ENCODE results near the gene CDKAL1.

Gene CDKAL1

DNA sequence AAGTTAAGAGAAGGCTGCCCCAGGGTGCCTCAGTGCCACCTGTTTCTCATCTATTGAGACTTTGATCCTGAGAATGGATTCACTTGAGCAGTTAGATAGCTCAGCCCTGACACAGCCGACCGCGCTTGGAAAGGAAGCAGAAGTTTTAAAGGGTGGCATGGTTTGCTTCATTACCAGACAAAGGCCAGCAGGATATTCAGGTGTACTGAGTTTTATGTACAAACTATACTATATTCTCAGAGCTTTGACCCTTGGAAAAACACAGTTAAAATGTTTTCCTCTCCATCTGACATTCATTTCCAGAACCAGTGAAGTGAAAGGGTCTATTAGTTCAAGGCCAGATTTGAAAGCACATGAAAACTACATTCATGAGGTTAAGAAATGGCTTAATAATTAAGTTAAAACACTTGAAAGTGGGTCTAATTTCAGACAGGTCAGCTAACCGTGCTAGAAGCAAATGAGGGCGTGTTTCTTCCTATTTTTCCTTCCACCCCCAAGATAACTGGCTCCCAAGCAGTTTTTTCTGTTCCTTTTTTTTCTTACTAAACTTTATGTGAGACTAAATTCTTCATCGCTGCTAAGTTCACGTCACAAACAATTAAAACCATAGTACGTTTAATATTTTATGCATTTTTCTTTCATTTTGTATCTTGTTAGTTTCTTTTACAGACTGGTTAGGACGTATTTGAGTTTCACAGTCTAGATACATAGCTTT lies 674.0 kb downstream of the CDKAL1 start:
- TF ChIP-seq, protein P1, sequence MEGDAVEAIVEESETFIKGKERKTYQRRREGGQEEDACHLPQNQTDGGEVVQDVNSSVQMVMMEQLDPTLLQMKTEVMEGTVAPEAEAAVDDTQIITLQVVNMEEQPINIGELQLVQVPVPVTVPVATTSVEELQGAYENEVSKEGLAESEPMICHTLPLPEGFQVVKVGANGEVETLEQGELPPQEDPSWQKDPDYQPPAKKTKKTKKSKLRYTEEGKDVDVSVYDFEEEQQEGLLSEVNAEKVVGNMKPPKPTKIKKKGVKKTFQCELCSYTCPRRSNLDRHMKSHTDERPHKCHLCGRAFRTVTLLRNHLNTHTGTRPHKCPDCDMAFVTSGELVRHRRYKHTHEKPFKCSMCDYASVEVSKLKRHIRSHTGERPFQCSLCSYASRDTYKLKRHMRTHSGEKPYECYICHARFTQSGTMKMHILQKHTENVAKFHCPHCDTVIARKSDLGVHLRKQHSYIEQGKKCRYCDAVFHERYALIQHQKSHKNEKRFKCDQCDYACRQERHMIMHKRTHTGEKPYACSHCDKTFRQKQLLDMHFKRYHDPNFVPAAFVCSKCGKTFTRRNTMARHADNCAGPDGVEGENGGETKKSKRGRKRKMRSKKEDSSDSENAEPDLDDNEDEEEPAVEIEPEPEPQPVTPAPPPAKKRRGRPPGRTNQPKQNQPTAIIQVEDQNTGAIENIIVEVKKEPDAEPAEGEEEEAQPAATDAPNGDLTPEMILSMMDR (conservative IDR thresholded peaks at IDR 0.05) = no peak
- H3K27ac ChIP-seq = no peak overlapping the region

DNA sequence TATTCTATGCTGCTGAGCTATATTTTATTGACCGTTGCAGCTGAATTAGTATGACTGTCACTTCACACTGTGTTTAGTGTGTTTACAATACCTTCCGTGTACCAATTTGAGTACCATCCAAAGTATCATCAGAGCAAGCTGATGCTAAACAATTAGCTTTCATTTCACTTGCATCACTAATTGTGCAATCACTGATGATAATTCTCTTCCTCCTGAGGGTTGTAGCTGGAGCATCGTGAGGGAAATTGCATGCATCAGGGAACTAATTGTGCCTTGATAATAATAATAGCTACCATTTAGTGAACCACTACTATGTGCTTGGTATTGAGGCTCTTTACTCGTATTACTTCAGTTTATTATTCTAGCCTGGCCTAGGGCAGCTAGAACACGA lies 674.5 kb downstream of the CDKAL1 start:
- no peak overlapping the region for H3K27ac ChIP-seq

DNA sequence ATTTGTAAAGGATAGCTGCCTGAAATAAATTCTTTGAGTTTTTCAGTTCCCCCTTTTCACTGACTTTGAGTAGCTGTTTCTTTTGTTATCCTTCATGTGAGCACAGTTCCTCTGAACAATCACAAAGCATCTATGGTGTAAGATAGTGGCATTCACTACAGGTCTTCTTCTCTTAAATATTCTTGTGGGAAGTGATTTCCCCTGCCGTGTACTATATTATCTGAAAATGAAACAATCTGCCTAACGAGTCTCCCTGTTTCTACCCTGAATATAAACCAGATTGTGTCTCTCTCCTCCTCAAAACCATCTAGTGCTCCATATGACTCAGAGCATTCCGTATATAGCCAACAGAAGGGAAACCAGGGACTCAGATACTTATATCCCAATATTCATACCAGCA lies 679.2 kb downstream of the CDKAL1 start:
- TF ChIP-seq, protein P1 (conservative IDR thresholded peaks at IDR 0.05) = no peak
- H3K27ac ChIP-seq = no peak overlapping the region

More for the DNA sequence above, 674.5 kb downstream of the CDKAL1 start:
- TF ChIP-seq, protein P1 (conservative IDR thresholded peaks at IDR 0.05) = no peak

DNA sequence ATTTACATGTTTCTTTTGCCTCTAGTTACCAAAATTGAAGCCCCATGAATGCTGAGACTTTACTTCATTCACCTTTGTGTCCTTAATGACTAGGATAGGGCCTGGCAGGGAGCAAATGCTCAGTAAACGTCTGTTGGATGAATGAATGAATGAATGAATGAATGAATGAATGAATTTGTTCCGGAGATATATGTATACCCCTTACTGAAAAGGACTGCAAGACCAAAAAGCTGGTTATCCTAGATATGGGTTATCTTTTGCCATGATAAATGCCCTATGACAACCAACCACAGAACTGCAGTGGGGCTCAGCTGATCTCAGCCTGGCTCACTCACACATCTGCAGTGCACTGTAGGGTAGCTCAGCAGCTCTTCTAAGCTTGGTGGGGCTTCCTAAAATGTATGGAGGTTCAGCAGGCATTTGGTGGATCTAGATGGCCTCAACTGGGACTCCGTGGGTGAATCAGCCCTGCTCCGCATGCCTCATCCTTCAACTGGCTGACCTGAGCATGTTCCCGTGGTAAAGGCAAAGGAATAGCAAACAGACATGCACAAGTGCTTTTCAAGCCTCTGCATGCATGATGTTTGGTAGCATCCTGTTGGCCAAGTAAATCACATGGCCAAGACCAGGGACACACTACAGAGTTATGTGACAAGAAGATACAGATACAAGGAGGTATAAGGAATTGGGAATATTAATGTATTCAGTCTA lies 680.6 kb downstream of the CDKAL1 start:
- TF ChIP-seq, protein P1 (conservative IDR thresholded peaks at IDR 0.05) = no peak

DNA sequence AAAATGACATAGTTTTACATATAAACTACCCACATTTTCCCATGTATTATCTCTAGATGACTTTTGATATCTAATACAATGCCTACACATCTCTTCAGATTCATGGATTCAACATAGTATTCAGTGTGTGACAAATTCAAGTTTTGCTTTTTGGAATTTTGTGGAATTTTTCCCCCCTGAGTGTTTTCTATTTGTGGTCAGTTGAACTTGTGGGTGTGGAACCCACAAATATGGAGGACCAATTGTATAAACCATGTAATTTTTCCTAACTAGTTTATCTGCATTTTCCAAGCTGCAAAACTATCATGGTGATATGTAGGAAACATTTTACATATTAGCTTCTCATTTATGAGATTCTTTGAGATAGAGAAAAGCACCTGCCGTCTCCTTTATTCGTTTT lies 685.0 kb downstream of the CDKAL1 start:
- TF ChIP-seq, protein P1 (conservative IDR thresholded peaks at IDR 0.05) = no peak
- no peak overlapping the region for H3K27ac ChIP-seq

More for the DNA sequence above, 680.6 kb downstream of the CDKAL1 start:
- H3K27ac ChIP-seq = no peak overlapping the region

DNA sequence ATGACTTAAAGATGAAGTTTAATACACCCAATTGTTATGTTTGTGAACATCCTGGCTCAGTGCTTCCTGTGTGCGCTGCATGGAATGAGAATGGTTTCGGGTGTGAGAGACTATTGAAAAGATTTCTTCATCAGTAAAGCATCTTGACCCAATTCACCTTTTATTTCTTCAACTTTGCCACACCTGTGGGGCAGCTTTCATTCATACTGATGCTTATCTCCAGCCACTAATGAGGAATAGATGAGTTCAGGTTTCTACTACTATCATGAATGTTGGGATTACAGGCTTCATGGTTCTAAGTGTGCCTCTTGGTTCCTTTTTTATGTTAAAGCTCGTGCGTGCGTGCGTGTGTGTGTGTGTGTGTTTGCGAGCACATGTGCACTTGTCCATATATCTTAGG lies 685.6 kb downstream of the CDKAL1 start:
- TF ChIP-seq, protein P1 (conservative IDR thresholded peaks at IDR 0.05) = no peak

DNA sequence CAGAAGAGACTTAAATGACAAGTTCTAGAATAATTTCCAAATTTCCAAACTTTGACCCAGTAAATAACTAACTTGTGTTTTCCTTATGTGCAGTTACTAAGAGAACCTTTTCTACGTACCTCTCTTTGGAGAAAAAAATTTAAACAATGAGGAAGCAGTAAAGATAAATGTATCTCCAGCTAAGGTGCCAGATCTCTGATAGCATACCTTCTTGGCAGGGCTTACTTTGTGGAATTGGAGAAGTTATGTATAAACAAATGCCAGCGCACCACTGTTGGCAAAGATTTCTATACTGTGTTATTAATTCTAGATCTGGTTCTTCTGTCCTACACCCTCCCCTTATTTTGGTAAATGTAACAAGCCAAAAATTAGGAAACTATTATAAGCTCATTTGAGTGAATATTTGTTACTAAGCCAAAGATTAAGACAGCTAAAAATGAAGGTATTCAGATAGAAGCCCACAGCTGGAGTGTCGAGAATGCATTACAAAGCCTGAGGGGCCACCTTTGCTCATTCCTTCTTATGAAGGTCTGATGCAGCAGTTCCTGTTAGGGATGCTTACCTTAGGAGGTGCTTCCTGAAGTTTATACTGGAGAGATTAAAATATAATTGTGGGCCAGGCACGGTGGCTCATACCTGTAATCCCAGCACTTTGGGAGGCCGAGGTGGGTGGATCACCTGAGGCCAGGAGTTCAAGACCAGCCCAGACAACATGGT lies 686.2 kb downstream of the CDKAL1 start:
- TF ChIP-seq, protein P1 (conservative IDR thresholded peaks at IDR 0.05) = no peak
- H3K27ac ChIP-seq = no peak overlapping the region

More for the DNA sequence above, 685.6 kb downstream of the CDKAL1 start:
- H3K27ac ChIP-seq = no peak overlapping the region
